Right atrium auricular region (tissue), 2 donors: ENCODE data around the gene STARD13. TPM values are rescaled to one million over a fixed set of nuclear protein-coding genes. Genes with fewer than 3 reads are reported as not detected.

Experiments
- DNase-seq: peaks from one replicate; pipeline ENCODE4 v3.0.0-alpha.2; 2019; ENCODE audit warnings: low spot score
- H3K27ac ChIP-seq, 2 donors: fragments of 200-600 bp; sonication (generic); 1 replicate in 1 of 2; 2 replicates in 1 of 2; pipeline ENCODE4 v1.5.1; 2016 to 2019
- H3K27me3 ChIP-seq, 2 donors: fragments of 200-600 bp; sonication (generic); one replicate each; pipeline versions ENCODE4 v1.5.1 to v1.6.0; 2017 to 2019
- H3K36me3 ChIP-seq: fragments of 200-600 bp; sonication (generic); one replicate; pipeline ENCODE4 v1.5.1; 2016
- H3K4me1 ChIP-seq, 2 donors: fragments of 200-600 bp; sonication (generic); one replicate each; pipeline versions ENCODE4 v1.5.1 to v1.6.0; 2017 to 2019
- H3K4me3 ChIP-seq, 2 donors: fragments of 200-600 bp; sonication (generic); 1 replicate in 1 of 2; 2 replicates in 1 of 2; pipeline ENCODE4 v1.5.1; 2017 to 2019; ENCODE audit warnings: mild to moderate bottlenecking in 1 of 2, moderate library complexity in 1 of 2
- H3K9me3 ChIP-seq, 2 donors: fragments of 200-600 bp; sonication (generic); one replicate each; pipeline ENCODE4 v1.5.1; 2019
- CTCF ChIP-seq, 2 donors: fragments of 200-600 bp; sonication (generic); IDR thresholded peaks; one replicate each; pipeline ENCODE4 v1.5.1; 2019; ENCODE audit warnings: antibody characterized with exemption in 2 of 2
- total RNA-seq, 2 donors: library from RNA; depleted of rRNA; stranded (reverse); fragments of >200 nt; gene quantifications; one replicate each; pipeline ENCODE4 v1.1.0, GENCODE V29; 2016

STARD13 gene
- total RNA-seq, 2 donors from 2014 or later: 21.6 to 23.3 TPM

- H3K27me3 ChIP-seq: no peaks in the 10 kb centered on the region
- no peak for DNase-seq
- no peaks in the 10 kb centered on the region for H3K9me3 ChIP-seq
- TF ChIP-seq CTCF (IDR thresholded peaks at IDR 0.05): no peak
- no peak overlapping the region for H3K4me3 ChIP-seq
- no peaks in the 10 kb centered on the region for H3K36me3 ChIP-seq
- peaks cover 0 to 5% of the 10 kb centered on the region in 2 donors for H3K4me1 ChIP-seq
- H3K27ac ChIP-seq: no peak overlapping the region
Observed at GRCh38 chr13:33087790-33088189, 197.8 kb downstream of the STARD13 start.

GRCh38 chr13:33087091-33087490, 198.5 kb downstream of the STARD13 start:
- Histone ChIP-seq H3K27ac (no peak overlapping the region), H3K9me3 (no peaks in the 10 kb centered on the region), H3K27me3 (no peaks in the 10 kb centered on the region), H3K4me3 (no peak overlapping the region), H3K4me1 (peaks cover 0 to 5% of the 10 kb centered on the region in 2 donors), H3K36me3 (no peaks in the 10 kb centered on the region)
- TF ChIP-seq CTCF (IDR thresholded peaks at IDR 0.05): no peak
- no peak for DNase-seq

- TF ChIP-seq CTCF (IDR thresholded peaks at IDR 0.05): no peak
- H3K4me1 ChIP-seq: no peaks in the 10 kb centered on the region
- DNase-seq: no peak
- no peak overlapping the region for H3K4me3 ChIP-seq
- H3K36me3 ChIP-seq: no peaks in the 10 kb centered on the region
- H3K27ac ChIP-seq: no peak overlapping the region
- H3K9me3 ChIP-seq: no peaks in the 10 kb centered on the region
- no peaks in the 10 kb centered on the region for H3K27me3 ChIP-seq
Observed at GRCh38 chr13:33083054-33083453, 202.5 kb downstream of the STARD13 start.

- Histone ChIP-seq H3K27me3 (no peaks in the 10 kb centered on the region), H3K4me1 (no peaks in the 10 kb centered on the region), H3K27ac (no peak overlapping the region), H3K4me3 (no peak overlapping the region), H3K36me3 (no peaks in the 10 kb centered on the region), H3K9me3 (no peaks in the 10 kb centered on the region)
- no peak for DNase-seq
- TF ChIP-seq CTCF (IDR thresholded peaks at IDR 0.05): no peak
Observed at GRCh38 chr13:33081666-33082065, 203.9 kb downstream of the STARD13 start.

GRCh38 chr13:33080972-33081590, 204.5 kb downstream of the STARD13 start:
- no peak for DNase-seq
- Histone ChIP-seq H3K4me3 (no peak overlapping the region), H3K9me3 (no peaks in the 10 kb centered on the region), H3K27ac (no peak overlapping the region), H3K36me3 (no peaks in the 10 kb centered on the region), H3K27me3 (no peaks in the 10 kb centered on the region), H3K4me1 (no peaks in the 10 kb centered on the region)
- no peak for TF ChIP-seq CTCF (IDR thresholded peaks at IDR 0.05)

GRCh38 chr13:33079960-33080359, 205.6 kb downstream of the STARD13 start:
- Histone ChIP-seq H3K4me3 (no peak overlapping the region), H3K27me3 (no peaks in the 10 kb centered on the region), H3K36me3 (no peaks in the 10 kb centered on the region), H3K9me3 (no peaks in the 10 kb centered on the region), H3K4me1 (no peaks in the 10 kb centered on the region), H3K27ac (no peak overlapping the region)
- DNase-seq: no peak
- TF ChIP-seq CTCF (IDR thresholded peaks at IDR 0.05): no peak
